Uterus (tissue), 4 donors: ENCODE results near the gene PRMT2. TPM values are rescaled to one million over a fixed set of nuclear protein-coding genes. Genes with fewer than 3 reads are reported as not detected.
A peak's percentile ranks its signal among the peaks of the same experiment; 100 is the strongest.

Source experiments
- DNase-seq, 2 donors: peaks; one replicate each; pipeline ENCODE4 v3.0.0-alpha.2; 2019 to 2020
- H3K27ac ChIP-seq, 2 donors: fragments of 200-600 bp; sonication (generic); 1 replicate in 1 of 2; 2 replicates in 1 of 2; pipeline ENCODE4 v1.5.1; 2016 to 2018
- H3K27me3 ChIP-seq, 2 donors: fragments of 200-600 bp; sonication (generic); one replicate each; pipeline ENCODE4 v1.5.1; 2018 to 2019; ENCODE audit warnings: control low read depth in 1 of 2
- H3K36me3 ChIP-seq, 2 donors: fragments of 200-600 bp; sonication (generic); one replicate each; pipeline ENCODE4 v1.5.1; 2019; ENCODE audit warnings: control low read depth in 1 of 2
- H3K4me1 ChIP-seq, 2 donors: fragments of 200-600 bp; sonication (generic); one replicate each; pipeline ENCODE4 v1.5.1; 2018 to 2019; ENCODE audit warnings: control low read depth in 1 of 2
- H3K4me3 ChIP-seq, 2 donors: fragments of 200-600 bp; sonication (generic); 1 replicate in 1 of 2; 2 replicates in 1 of 2; pipeline ENCODE4 v1.5.1; 2018 to 2019; ENCODE audit warnings: mild to moderate bottlenecking in 1 of 2
- H3K9me3 ChIP-seq, 2 donors: fragments of 200-600 bp; sonication (generic); one replicate each; pipeline ENCODE4 v1.5.1; 2019; ENCODE audit warnings: control low read depth in 1 of 2
- CTCF ChIP-seq, 4 experiments: fragments of 200-600 bp in 2 of 4; fragments of 450-650 bp in 2 of 4; sonication (generic) in 2 of 4; IDR thresholded peaks; one replicate each; pipeline ENCODE4 v1.5.1; 2016 to 2019; ENCODE audit warnings: antibody characterized with exemption in 4 of 4, mild to moderate bottlenecking in 2 of 4, moderate library complexity in 1 of 4
- POLR2A ChIP-seq, 2 donors: fragments of 450-650 bp; IDR thresholded peaks; one replicate each; pipeline ENCODE4 v1.6.1; 2016; ENCODE audit warnings: antibody characterized with exemption in 2 of 2, mild to moderate bottlenecking in 1 of 2, moderate library complexity in 1 of 2
- intact Hi-C: fragments of 100-400 bp; cut with DNase I; formaldehyde crosslinking; loops from one replicate; pipeline ENCODE4 v1.15.1; 2023; ENCODE audit warnings: low total_unique reads
- total RNA-seq, 4 donors: library from RNA; depleted of rRNA in 3 of 4; stranded (reverse); fragments of >200 nt in 3 of 4; gene quantifications; one replicate each; pipeline versions ENCODE4 v1.1.0 to v1.2.4, GENCODE V29; 2014 to 2023
- donor health status: DM: yes; HTN: yes; CAD: no.

PRMT2 gene
- total RNA-seq, 4 donors from 2014 or later = 45.6 to 171 (median 76.4) TPM

- no peak for TF ChIP-seq POLR2A (IDR thresholded peaks at IDR 0.05)
- peak; percentile 47 to 82 (median 68) for TF ChIP-seq CTCF (IDR thresholded peaks at IDR 0.05)
- intact Hi-C loops = no loop called here
- Histone ChIP-seq H3K4me3 (peak overlapping the region; percentile 24 to 28), H3K4me1 (no peaks in the 10 kb centered on the region), H3K36me3 (no peaks in the 10 kb centered on the region), H3K27ac (peak overlapping the region; percentile 49), H3K27me3 (no peaks in the 10 kb centered on the region), H3K9me3 (no peaks in the 10 kb centered on the region)
- DNase-seq = peak; percentile 55 to 65
Observed at GRCh38 chr21:46661211-46661625, 25.7 kb downstream of the PRMT2 start.

- H3K4me1 ChIP-seq = no peaks in the 10 kb centered on the region
- no peaks in the 10 kb centered on the region for H3K27me3 ChIP-seq
- DNase-seq = no peak
- H3K4me3 ChIP-seq = peak overlapping the region; percentile 24 to 28
- intact Hi-C loops = no loop called here
- peak overlapping the region; percentile 49 for H3K27ac ChIP-seq
- no peaks in the 10 kb centered on the region for H3K36me3 ChIP-seq
- no peaks in the 10 kb centered on the region for H3K9me3 ChIP-seq
- no peak for TF ChIP-seq CTCF (IDR thresholded peaks at IDR 0.05)
- no peak for TF ChIP-seq POLR2A (IDR thresholded peaks at IDR 0.05)
Observed at GRCh38 chr21:46661642-46662366, 26.3 kb downstream of the PRMT2 start.

GRCh38 chr21:46662367-46662654 is 26.8 kb downstream of the PRMT2 start:
- no peaks in the 10 kb centered on the region for H3K27me3 ChIP-seq
- no peaks in the 10 kb centered on the region for H3K36me3 ChIP-seq
- no peak overlapping the region for H3K27ac ChIP-seq
- intact Hi-C loops = no loop called here
- TF ChIP-seq POLR2A (IDR thresholded peaks at IDR 0.05) (no peak), CTCF (IDR thresholded peaks at IDR 0.05) (no peak)
- no peaks in the 10 kb centered on the region for H3K4me1 ChIP-seq
- no peaks in the 10 kb centered on the region for H3K9me3 ChIP-seq
- DNase-seq = no peak
- H3K4me3 ChIP-seq = no peak overlapping the region

- TF ChIP-seq CTCF (IDR thresholded peaks at IDR 0.05) (no peak), POLR2A (IDR thresholded peaks at IDR 0.05) (no peak)
- Histone ChIP-seq H3K27ac (no peak overlapping the region), H3K27me3 (no peaks in the 10 kb centered on the region), H3K4me3 (no peak overlapping the region), H3K9me3 (no peaks in the 10 kb centered on the region), H3K4me1 (no peaks in the 10 kb centered on the region), H3K36me3 (no peaks in the 10 kb centered on the region)
- no peak for DNase-seq
- intact Hi-C loops = no loop called here
Observed at GRCh38 chr21:46662765-46663500, 27.5 kb downstream of the PRMT2 start.

GRCh38 chr21:46663754-46664153 is 28.3 kb downstream of the PRMT2 start:
- no peaks in the 10 kb centered on the region for H3K27me3 ChIP-seq
- H3K27ac ChIP-seq = no peak overlapping the region
- TF ChIP-seq CTCF (IDR thresholded peaks at IDR 0.05) = no peak
- H3K4me3 ChIP-seq = no peak overlapping the region
- no peak for DNase-seq
- intact Hi-C loops = no loop called here
- no peaks in the 10 kb centered on the region for H3K4me1 ChIP-seq
- no peaks in the 10 kb centered on the region for H3K9me3 ChIP-seq
- H3K36me3 ChIP-seq = no peaks in the 10 kb centered on the region
